Measurements from ENCODE around the gene NACC1.

NACC1 gene

GRCh38 chr19:13117772-13118423 is at the start of gene NACC1:
NACC1 (plus strand) TSS chr19:13118264; CDS start chr19:13135208, 16,944 bp downstream.
- no peak for TF ChIP-seq CTCF (IDR thresholded peaks at IDR 0.05; ENCODE audit: insufficient read depth, low read length, poor library complexity, severe bottlenecking)
- DNase-seq (ENCODE audit: extremely low read depth, insufficient read length), result peak; percentile 92
- Histone ChIP-seq H3K27me3 (replicated peaks; ENCODE audit: control insufficient read depth, insufficient read depth, low read length) (no peaks in the 10 kb centered on the region), H3K36me3 (ENCODE audit: control insufficient read depth, insufficient read depth, low read length) (peaks cover 9% of the 10 kb centered on the region), H3K4me3 (replicated peaks; ENCODE audit: low read depth, low read length) (peak within 1 kb of the TSS; percentile 97)

- no peak overlapping the region for H3K4me3 ChIP-seq (replicated peaks; ENCODE audit: low read depth, low read length)
- peaks cover 1% of the 10 kb centered on the region; the same call in 1 of the 2 replicates for H3K27me3 ChIP-seq (replicated peaks; ENCODE audit: control insufficient read depth, insufficient read depth, low read length)
- no peaks in the 10 kb centered on the region for H3K36me3 ChIP-seq (ENCODE audit: control insufficient read depth, insufficient read depth, low read length)
- TF ChIP-seq CTCF (IDR thresholded peaks at IDR 0.05; ENCODE audit: insufficient read depth, low read length, poor library complexity, severe bottlenecking), result no peak
- DNase-seq (ENCODE audit: extremely low read depth, insufficient read length), result no peak
Measured at GRCh38 chr19:13069415-13070359, 48.4 kb upstream of the NACC1 start.

GRCh38 chr19:13070425-13071140 is 47.5 kb upstream of the NACC1 start:
- no peak overlapping the region for H3K4me3 ChIP-seq (replicated peaks; ENCODE audit: low read depth, low read length)
- no peak for TF ChIP-seq CTCF (IDR thresholded peaks at IDR 0.05; ENCODE audit: insufficient read depth, low read length, poor library complexity, severe bottlenecking)
- DNase-seq (ENCODE audit: extremely low read depth, insufficient read length), result no peak
- no peaks in the 10 kb centered on the region for H3K36me3 ChIP-seq (ENCODE audit: control insufficient read depth, insufficient read depth, low read length)
- peaks cover 1% of the 10 kb centered on the region; the same call in 1 of the 2 replicates for H3K27me3 ChIP-seq (replicated peaks; ENCODE audit: control insufficient read depth, insufficient read depth, low read length)

- no peak for TF ChIP-seq CTCF (IDR thresholded peaks at IDR 0.05; ENCODE audit: insufficient read depth, low read length, poor library complexity, severe bottlenecking)
- DNase-seq (ENCODE audit: extremely low read depth, insufficient read length), result no peak
- Histone ChIP-seq H3K4me3 (replicated peaks; ENCODE audit: low read depth, low read length) (no peak overlapping the region), H3K27me3 (replicated peaks; ENCODE audit: control insufficient read depth, insufficient read depth, low read length) (peaks cover 1% of the 10 kb centered on the region; the same call in 1 of the 2 replicates), H3K36me3 (ENCODE audit: control insufficient read depth, insufficient read depth, low read length) (no peaks in the 10 kb centered on the region)
Measured at GRCh38 chr19:13071444-13072187, 46.4 kb upstream of the NACC1 start.
